Effector CD4-positive, alpha-beta T cell (primary cell): Measurements from ENCODE around the gene RABEP2.
"Not testable (repeated sequence)": the region's sequence is repeated elsewhere in the genome, so short reads cannot be mapped to it uniquely, and the experiment has no call there.

Source experiments
- DNase-seq: peaks from one replicate; pipeline ENCODE4 v3.0.0-alpha.2; 2020

The RABEP2 gene

DNA sequence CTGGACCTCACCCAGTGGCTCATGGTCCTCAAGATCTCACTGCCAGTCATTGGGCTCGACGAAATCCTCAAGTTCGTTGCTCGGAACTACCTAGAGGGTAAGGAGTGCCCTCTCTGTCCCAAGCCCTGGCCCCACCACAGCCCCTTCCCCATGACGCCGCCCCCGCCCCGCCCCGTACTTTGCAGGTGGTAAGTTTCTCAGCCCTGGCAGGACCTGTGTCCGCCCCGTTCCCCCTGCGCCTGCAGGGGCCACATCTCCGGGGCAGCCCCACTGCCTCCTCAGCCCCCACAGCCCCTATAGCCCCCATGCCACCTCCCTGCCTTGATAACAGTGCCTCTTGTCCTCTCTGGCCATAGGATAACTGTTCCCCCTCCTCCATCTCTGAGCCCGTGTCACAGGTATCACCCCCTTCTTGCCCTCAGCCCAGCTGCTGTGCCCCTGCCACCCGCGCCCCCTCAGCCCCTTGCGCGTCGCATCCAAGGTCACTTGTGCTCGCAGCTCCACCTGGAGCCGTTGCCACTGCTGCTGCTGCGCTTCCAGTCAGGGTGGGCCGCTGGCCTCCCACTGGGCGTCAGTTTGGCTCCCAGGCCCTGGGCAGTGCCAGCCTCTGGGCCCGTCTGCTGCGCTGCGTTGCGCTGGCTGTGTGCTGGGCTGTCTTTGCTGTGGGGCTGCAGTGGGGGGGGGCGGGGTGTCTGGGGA lies 21.5 kb downstream of the RABEP2 start:
- no peak for DNase-seq

- no peak for DNase-seq
These were observed 22.1 kb downstream of the RABEP2 start for GRCh38 chr16:28902909-28903308.

GRCh38 chr16:28901862-28902261 lies 23.2 kb downstream of the RABEP2 start:
- DNase-seq, result no peak

- no peak for DNase-seq
These were observed 24.4 kb downstream of the RABEP2 start for GRCh38 chr16:28900601-28901000.

GRCh38 chr16:28899882-28900590 lies 25.0 kb downstream of the RABEP2 start:
- no peak for DNase-seq

DNA sequence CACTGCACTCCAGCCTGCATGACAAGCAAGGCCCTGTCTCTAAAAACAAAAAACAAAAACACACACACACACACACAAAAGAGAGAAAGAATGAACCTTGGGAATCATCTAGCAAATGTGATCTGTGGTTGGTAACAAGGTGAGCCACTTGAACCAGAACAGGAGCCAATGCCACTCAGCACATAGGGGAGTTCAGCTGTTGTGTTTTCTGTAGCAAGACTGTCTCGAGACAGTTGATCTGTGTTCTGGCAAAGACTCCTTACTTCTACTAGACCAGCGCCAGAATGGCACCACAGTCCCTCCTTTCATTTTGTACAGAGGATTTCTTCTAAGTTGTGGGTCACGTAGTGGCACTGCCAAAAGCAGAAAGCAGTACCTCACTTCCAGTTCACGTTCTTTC lies 26.1 kb downstream of the RABEP2 start:
- DNase-seq, result no peak

DNA sequence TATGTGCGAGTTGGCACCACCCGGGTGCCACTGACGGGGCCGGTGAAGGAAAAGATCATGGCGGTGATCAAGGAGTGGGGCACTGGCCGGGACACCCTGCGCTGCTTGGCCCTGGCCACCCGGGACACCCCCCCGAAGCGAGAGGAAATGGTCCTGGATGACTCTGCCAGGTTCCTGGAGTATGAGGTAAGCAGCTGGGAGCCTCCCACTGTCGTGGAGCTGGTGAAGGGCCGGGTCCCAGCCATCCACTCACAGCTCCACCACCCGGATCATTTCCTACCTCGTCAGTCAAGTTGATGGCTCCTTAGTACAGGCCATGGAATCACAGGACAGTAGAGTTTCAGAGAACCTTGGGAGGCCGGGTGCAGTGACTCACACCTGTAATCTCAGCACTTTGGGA lies 26.8 kb downstream of the RABEP2 start:
- no peak for DNase-seq

DNA sequence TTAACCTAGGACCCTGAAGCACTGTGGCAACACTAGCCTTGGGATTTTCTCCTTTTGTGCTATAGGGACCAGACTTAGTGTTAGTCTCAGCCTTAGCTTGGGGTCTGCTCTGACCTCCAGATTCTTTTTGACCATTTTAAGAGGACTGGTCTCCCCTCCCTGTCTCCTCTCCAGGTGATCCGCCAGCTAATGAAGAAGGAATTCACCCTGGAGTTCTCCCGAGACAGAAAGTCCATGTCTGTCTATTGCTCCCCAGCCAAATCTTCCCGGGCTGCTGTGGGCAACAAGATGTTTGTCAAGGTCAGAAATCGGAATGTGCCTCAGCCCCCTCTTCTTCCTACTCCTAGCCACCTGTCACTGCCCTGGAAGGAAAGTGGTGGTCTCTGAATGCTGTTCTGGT lies 27.2 kb downstream of the RABEP2 start:
- DNase-seq, result no peak

GRCh38 chr16:28895609-28896008 lies 29.4 kb downstream of the RABEP2 start:
- no peak for DNase-seq

DNA sequence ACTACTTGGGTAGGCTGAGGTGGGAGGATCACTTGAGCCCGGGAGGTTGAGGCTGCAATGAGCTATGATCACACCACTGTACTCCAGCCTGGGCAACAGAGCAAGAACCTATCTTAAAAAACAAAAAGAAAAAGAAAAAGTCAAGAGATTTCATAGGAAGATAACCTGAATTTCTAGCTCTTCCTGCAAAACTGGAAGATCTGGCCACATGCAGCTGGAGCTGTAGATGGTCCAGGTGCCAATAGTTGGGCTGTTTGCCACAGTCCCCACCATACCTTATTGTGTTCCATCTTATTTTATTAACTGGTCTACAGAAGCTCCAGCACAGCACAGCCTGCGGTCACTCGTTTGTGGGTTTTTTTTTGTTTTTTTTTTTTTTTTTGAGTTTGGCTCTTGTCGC lies 31.7 kb downstream of the RABEP2 start:
- DNase-seq, result no peak

DNA sequence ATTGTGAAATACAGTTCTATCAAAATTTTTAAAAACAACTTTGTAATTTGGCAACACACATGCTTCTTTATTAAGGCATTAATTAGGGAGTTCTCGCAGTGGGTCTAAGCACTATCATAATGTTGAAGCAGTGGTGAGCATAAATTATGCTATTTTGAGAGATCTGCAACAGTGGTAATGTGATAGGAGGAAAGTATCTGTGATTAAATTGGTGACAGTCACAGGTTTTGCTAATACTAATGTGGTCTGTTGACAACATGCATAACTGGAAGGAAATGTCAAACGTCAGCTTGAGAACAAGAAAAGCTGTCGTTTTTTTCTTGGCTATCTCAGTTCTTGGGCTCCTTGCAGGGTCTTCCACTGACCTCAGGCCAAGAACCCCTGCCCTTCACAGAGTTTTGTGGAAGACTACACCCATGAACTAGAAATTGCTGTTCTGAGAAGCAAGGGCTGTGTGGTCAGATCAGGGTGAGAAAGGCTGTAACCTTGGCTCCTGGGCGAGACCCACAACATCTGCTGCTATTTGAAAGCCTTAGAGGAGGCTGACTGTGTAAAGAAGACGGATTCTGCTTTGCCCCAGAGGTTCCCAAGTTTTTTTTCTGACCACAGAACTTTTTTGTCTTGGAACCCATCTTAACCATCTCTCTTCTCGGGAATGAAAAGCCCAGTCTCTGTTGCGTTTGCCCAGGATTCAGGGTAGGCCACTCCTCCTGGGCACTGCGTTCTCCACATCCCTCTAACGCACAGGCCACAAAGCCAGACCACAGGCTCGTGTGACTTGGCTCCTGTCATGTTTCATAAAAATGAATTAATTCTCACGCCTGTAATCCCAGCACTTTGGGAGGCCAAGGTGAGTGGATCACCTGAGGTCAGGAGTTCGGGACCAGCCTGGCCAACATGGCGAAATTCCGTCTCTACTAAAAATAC lies 32.8 kb downstream of the RABEP2 start:
- DNase-seq, result no peak

- not testable (repeated sequence) for DNase-seq
These were observed 34.7 kb downstream of the RABEP2 start for GRCh38 chr16:28890355-28890754.

DNA sequence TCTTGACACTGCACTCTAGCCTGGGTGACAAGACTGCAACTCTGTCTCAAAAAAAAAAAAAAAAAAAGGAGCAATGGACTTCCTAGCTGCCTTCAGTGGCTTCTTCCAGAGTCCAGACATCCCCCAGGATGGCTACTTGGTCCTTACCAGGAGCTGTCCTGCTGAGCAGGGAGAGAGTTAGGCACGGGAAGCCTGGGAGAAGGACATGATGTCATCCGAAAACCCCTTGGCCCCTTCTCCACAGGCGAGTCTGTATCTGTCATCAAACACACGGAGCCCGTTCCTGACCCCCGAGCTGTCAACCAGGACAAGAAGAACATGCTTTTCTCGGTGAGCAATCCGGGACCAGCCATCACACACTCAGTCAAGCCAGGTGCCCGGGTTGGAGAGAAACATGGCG lies 38.1 kb downstream of the RABEP2 start:
- DNase-seq, result no peak

DNA sequence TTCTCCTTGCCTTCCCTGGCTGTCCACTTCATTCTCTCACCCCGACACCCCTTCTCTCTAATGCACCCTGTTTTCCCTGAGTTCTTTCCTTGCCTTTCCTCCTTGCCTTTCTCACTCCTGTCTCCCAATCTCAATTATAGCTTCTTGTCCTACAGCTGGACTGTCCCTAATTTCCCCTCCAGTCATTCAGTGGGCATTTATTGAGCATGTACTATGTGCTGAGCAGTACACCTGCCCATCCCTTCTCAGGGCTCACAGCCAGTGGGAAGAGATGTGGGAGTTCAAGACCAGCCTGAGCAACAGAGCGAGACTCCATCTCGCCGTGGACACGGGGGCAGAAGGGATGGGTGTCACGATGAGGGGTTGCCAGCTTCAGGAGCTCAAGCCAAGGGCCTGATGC lies 41.0 kb downstream of the RABEP2 start:
- DNase-seq, result no peak

DNA sequence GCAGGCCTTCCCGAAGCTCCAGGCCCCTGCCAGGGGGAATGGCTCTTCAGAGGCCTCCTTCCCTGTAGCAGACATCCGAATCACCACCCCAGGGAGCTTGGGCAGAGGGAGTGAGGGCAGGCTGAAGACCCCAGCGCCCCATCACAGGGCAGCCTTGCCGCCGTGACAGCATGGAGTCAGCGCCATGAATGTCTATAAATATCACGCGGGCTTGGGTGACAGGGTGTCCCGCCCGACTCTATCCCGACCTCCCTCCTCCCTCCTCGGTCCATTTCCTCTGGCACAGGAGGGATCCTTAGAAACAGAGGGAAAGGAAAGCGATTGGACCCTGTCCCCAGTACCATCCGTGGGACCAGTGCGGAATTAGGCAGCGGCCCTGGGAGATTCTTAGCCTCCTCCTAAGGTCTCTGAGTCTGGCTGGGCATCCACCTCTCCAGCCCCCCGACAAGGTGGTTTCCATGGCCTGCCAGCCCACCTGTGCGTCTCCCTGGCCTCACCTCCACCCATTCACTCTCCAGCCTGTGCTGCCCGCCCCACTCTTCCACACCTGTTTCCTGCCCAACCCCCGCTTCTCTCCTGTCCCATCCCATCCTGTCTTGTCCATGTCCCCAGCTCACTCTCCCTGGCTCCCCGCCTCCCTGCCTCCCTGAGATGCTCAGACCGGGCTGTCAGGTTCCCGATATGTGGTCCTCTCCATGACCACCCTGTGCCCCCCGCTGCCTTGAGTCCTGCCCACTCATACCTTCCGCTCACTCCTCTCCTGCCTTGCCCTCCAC lies 41.6 kb downstream of the RABEP2 start:
- DNase-seq, result no peak

GRCh38 chr16:28882551-28883160 lies 42.4 kb downstream of the RABEP2 start:
- no peak for DNase-seq

DNA sequence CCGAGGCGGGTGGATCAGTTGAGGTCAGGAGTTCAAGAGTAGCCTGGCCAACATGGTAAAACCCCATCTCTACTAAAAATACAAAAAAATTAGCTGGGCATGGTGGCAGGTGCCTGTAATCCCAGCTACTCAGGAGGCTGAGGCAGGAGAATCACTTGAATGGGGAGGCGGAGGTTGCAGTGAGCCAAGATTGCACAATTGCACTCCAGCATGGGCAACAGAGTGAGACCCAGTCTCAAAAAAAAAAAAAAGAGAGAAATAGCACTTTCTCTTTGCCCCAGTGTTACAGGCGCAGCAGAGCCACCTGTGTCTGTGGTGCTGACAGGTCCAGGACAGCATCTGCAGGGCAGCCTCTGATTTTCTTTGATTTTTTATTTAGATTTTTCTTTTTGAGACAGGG lies 43.5 kb downstream of the RABEP2 start:
- not testable (repeated sequence) for DNase-seq

DNA sequence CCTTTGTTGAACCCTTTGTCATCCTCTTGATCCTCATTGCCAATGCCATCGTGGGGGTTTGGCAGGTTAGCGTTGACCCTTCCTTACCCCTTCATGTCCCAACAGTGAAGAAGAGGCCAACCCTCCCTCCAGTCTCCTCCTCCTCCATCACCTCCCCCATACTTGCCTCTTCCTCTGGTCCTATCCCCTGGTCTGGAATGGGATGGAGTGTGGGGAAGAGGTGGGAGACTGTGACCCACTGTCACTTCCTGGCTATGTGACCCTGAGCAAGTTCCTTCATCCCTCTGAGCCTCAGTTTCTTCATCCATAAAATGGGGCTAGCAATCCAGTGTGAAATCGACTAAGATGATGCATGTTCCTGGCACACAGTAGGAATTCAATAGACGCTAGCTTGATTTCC lies 44.1 kb downstream of the RABEP2 start:
- DNase-seq, result no peak

GRCh38 chr16:28880589-28880915 lies 44.5 kb downstream of the RABEP2 start:
- no peak for DNase-seq

GRCh38 chr16:28879841-28880588 lies 45.0 kb downstream of the RABEP2 start:
- DNase-seq, result peak; percentile 86

- no peak for DNase-seq
These were observed 45.7 kb downstream of the RABEP2 start for GRCh38 chr16:28879261-28879840.
